HL-60 (cell line): Measurements from ENCODE around the gene CSNK1G2.

ENCODE experiments used
- DNase-seq, 2 experiments: peaks; one replicate each; pipeline ENCODE4 v3.0.0-alpha.2; 2010 to 2020; ENCODE audit warnings: low read depth in 1 of 2, low spot score in 1 of 2
- H3K27ac ChIP-seq: fragments of 250-450 bp; sonication (Bioruptor Pico); replicated peaks from 2 replicates; pipeline ENCODE4 v1.5.1; 2020; ENCODE audit warnings: mild to moderate bottlenecking, moderate library complexity
- H3K27me3 ChIP-seq: fragments of 250-450 bp; sonication (Bioruptor Pico); 2 replicates; pipeline ENCODE4 v1.5.1; 2021; ENCODE audit warnings: mild to moderate bottlenecking, moderate library complexity; ENCODE audit not compliant: insufficient read depth, poor library complexity, severe bottlenecking
- H3K4me3 ChIP-seq: replicated peaks from 2 replicates; pipeline ENCODE4 v1.5.1; 2011; ENCODE audit warnings: mild to moderate bottlenecking, control low read depth, low read length; ENCODE audit not compliant: insufficient read depth
- CTCF ChIP-seq: IDR thresholded peaks from one replicate; pipeline ENCODE4 v1.5.1; 2011; ENCODE audit warnings: low read length, control low read depth, inconsistent platforms; ENCODE audit not compliant: insufficient read depth
- GABPA ChIP-seq: IDR thresholded peaks from 2 replicates; pipeline ENCODE4 v1.6.1; 2012; ENCODE audit warnings: low read depth
- POLR2AphosphoS5 ChIP-seq: IDR thresholded peaks from 2 replicates; pipeline ENCODE4 v1.6.1; 2012; ENCODE audit warnings: low read depth
- REST ChIP-seq: IDR thresholded peaks from 2 replicates; pipeline ENCODE4 v1.6.1; 2012; ENCODE audit warnings: low read depth; ENCODE audit not compliant: insufficient replicate concordance
- SPI1 ChIP-seq: IDR thresholded peaks from 2 replicates; pipeline ENCODE4 v1.6.1; 2012; ENCODE audit warnings: low read depth, mild to moderate bottlenecking, borderline replicate concordance

The CSNK1G2 gene

GRCh38 chr19:1921326-1921725 is 19.6 kb upstream of the CSNK1G2 start:
- DNase-seq: no peak
- H3K4me3 ChIP-seq: no peak overlapping the region
- H3K27me3 ChIP-seq: no peaks in the 10 kb centered on the region
- H3K27ac ChIP-seq: no peak overlapping the region
- TF ChIP-seq POLR2AphosphoS5 (no peak), CTCF (no peak), SPI1 (no peak), GABPA (no peak), REST (no peak)

- Histone ChIP-seq H3K27ac (no peak overlapping the region), H3K27me3 (no peaks in the 10 kb centered on the region), H3K4me3 (no peak overlapping the region)
- no peak for DNase-seq
- TF ChIP-seq POLR2AphosphoS5 (no peak), SPI1 (no peak), GABPA (no peak), CTCF (no peak), REST (no peak)
Observed at GRCh38 chr19:1921825-1922224, 19.1 kb upstream of the CSNK1G2 start.

GRCh38 chr19:1922803-1923202 is 18.2 kb upstream of the CSNK1G2 start:
- Histone ChIP-seq H3K27me3 (no peaks in the 10 kb centered on the region), H3K27ac (peak overlapping the region; percentile 36), H3K4me3 (no peak overlapping the region)
- DNase-seq: no peak
- TF ChIP-seq REST: no peak
- TF ChIP-seq GABPA: no peak
- TF ChIP-seq SPI1: no peak
- no peak; the same call in 1 of the 2 replicates for TF ChIP-seq POLR2AphosphoS5
- no peak for TF ChIP-seq CTCF
